ENCODE measurements around the gene CYGB. TPM values are rescaled to one million over a fixed set of nuclear protein-coding genes. Genes with fewer than 3 reads are reported as not detected.

CYGB gene
- total and polyA plus RNA-seq, 2 of the 13 experiments (the other 11 are each of a cell fraction or from before 2014, with no cell fraction given) = 18.9 to 27.1 TPM

GRCh38 chr17:76499267-76499667, 38.2 kb downstream of the CYGB start (continued):
- TF ChIP-seq MEF2D (CRISPR knock-in tag; IDR thresholded peaks at IDR 0.05) = no peak; the same call in 1 of the 2 replicates
- no peak for TF ChIP-seq KAT2B (IDR thresholded peaks at IDR 0.05; ENCODE audit: borderline replicate concordance, low read depth, low read length)
- TF ChIP-seq SMAD9 (CRISPR knock-in tag; IDR thresholded peaks at IDR 0.05) = no peak
- TF ChIP-seq CENPX (CRISPR knock-in tag; IDR thresholded peaks at IDR 0.05) = no peak
- TF ChIP-seq NRL (CRISPR knock-in tag; IDR thresholded peaks at IDR 0.05; ENCODE audit: borderline replicate concordance) = peak; percentile 36; the same call in 1 of the 2 replicates
- peak; percentile 75 for TF ChIP-seq HOMEZ (CRISPR knock-in tag; IDR thresholded peaks at IDR 0.05; ENCODE audit: low read depth)
- peak; percentile 76; the same call in 1 of the 2 replicates for TF ChIP-seq CC2D1A (CRISPR knock-in tag; IDR thresholded peaks at IDR 0.05)
- TF ChIP-seq, protein P1, sequence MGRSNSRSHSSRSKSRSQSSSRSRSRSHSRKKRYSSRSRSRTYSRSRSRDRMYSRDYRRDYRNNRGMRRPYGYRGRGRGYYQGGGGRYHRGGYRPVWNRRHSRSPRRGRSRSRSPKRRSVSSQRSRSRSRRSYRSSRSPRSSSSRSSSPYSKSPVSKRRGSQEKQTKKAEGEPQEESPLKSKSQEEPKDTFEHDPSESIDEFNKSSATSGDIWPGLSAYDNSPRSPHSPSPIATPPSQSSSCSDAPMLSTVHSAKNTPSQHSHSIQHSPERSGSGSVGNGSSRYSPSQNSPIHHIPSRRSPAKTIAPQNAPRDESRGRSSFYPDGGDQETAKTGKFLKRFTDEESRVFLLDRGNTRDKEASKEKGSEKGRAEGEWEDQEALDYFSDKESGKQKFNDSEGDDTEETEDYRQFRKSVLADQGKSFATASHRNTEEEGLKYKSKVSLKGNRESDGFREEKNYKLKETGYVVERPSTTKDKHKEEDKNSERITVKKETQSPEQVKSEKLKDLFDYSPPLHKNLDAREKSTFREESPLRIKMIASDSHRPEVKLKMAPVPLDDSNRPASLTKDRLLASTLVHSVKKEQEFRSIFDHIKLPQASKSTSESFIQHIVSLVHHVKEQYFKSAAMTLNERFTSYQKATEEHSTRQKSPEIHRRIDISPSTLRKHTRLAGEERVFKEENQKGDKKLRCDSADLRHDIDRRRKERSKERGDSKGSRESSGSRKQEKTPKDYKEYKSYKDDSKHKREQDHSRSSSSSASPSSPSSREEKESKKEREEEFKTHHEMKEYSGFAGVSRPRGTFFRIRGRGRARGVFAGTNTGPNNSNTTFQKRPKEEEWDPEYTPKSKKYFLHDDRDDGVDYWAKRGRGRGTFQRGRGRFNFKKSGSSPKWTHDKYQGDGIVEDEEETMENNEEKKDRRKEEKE (IDR thresholded peaks at IDR 0.05) = no peak
- no peak for TF ChIP-seq NONO (IDR thresholded peaks at IDR 0.05)
- TF ChIP-seq NONO (CRISPR knock-in tag; conservative IDR thresholded peaks at IDR 0.05) = no peak
- TF ChIP-seq, protein P2, sequence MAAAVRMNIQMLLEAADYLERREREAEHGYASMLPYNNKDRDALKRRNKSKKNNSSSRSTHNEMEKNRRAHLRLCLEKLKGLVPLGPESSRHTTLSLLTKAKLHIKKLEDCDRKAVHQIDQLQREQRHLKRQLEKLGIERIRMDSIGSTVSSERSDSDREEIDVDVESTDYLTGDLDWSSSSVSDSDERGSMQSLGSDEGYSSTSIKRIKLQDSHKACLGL (CRISPR knock-in tag; IDR thresholded peaks at IDR 0.05) = 0 out of 2 replicates have a peak, but pooled peaks have one; percentile 64
- TF ChIP-seq, protein P3, sequence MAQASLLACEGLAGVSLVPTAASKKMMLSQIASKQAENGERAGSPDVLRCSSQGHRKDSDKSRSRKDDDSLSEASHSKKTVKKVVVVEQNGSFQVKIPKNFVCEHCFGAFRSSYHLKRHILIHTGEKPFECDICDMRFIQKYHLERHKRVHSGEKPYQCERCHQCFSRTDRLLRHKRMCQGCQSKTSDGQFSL (CRISPR knock-in tag; IDR thresholded peaks at IDR 0.05) = peak; percentile 66; the same call in 1 of the 2 replicates
- TF ChIP-seq ATAD3A (CRISPR knock-in tag; IDR thresholded peaks at IDR 0.05) = no peak
- no peak for TF ChIP-seq ZNF879 (CRISPR knock-in tag; IDR thresholded peaks at IDR 0.05)
- TF ChIP-seq, protein P4, sequence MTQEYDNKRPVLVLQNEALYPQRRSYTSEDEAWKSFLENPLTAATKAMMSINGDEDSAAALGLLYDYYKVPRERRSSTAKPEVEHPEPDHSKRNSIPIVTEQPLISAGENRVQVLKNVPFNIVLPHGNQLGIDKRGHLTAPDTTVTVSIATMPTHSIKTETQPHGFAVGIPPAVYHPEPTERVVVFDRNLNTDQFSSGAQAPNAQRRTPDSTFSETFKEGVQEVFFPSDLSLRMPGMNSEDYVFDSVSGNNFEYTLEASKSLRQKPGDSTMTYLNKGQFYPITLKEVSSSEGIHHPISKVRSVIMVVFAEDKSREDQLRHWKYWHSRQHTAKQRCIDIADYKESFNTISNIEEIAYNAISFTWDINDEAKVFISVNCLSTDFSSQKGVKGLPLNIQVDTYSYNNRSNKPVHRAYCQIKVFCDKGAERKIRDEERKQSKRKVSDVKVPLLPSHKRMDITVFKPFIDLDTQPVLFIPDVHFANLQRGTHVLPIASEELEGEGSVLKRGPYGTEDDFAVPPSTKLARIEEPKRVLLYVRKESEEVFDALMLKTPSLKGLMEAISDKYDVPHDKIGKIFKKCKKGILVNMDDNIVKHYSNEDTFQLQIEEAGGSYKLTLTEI (CRISPR knock-in tag; conservative IDR thresholded peaks at IDR 0.05) = no peak
- no peak for TF ChIP-seq ZSCAN12 (CRISPR knock-in tag; IDR thresholded peaks at IDR 0.05)
- TF ChIP-seq BRCA1 (CRISPR knock-in tag; IDR thresholded peaks at IDR 0.05) = no peak
- TF ChIP-seq, protein P5, sequence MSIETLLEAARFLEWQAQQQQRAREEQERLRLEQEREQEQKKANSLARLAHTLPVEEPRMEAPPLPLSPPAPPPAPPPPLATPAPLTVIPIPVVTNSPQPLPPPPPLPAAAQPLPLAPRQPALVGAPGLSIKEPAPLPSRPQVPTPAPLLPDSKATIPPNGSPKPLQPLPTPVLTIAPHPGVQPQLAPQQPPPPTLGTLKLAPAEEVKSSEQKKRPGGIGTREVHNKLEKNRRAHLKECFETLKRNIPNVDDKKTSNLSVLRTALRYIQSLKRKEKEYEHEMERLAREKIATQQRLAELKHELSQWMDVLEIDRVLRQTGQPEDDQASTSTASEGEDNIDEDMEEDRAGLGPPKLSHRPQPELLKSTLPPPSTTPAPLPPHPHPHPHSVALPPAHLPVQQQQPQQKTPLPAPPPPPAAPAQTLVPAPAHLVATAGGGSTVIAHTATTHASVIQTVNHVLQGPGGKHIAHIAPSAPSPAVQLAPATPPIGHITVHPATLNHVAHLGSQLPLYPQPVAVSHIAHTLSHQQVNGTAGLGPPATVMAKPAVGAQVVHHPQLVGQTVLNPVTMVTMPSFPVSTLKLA (IDR thresholded peaks at IDR 0.05) = peak; percentile 36; the same call in 1 of the 2 replicates
- TF ChIP-seq NR2C2 (CRISPR knock-in tag; IDR thresholded peaks at IDR 0.05; ENCODE audit: borderline replicate concordance) = no peak
- no peak for TF ChIP-seq ZNF10 (CRISPR knock-in tag; IDR thresholded peaks at IDR 0.05; ENCODE audit: borderline replicate concordance, low read depth)
- no peak for TF ChIP-seq NKX3-1 (CRISPR knock-in tag; IDR thresholded peaks at IDR 0.05)
- 0 out of 2 replicates have a peak, but pooled peaks have one; percentile 24 for TF ChIP-seq ZBTB21 (CRISPR knock-in tag; IDR thresholded peaks at IDR 0.05)
